ENCODE data around the gene MYL7. TPM values are rescaled to one million over a fixed set of nuclear protein-coding genes. Genes with fewer than 3 reads are reported as not detected.

Gene MYL7
- total RNA-seq, 4 donors from 2014 or later, result not detected

GRCh38 chr7:44100458-44101302, 40.5 kb downstream of the MYL7 start:
- peaks cover 0 to 66% (median 9%) of the 10 kb centered on the region in 3 donors for H3K4me1 ChIP-seq
- TF ChIP-seq POLR2A (IDR thresholded peaks at IDR 0.05), result no peak
- TF ChIP-seq POLR2AphosphoS5 (IDR thresholded peaks at IDR 0.05), result peak; percentile 66
- ATAC-seq, result no peak

DNA sequence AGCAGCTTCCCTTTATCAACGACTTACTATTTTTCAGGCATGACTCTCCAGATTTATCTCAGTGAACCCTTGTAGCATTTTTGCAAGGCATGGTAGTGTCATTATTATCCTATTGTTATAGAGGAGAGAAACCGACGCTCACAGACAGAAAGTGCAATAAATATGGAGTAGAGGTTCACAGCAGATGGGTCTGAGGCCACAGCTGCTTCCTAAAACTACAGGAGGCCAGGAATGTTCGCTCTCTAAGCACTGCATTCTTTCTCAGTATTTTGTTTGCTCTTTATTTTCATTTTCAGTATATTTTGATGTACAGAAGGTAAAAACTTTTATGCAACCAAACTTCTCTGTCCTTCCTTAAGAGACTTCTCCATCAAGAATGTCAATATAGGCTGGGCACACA, 41.5 kb downstream of the MYL7 start:
- H3K27ac ChIP-seq, result peak overlapping the region in 2 of 4 donors; percentile 91 to 93
- 50 to 79% methylated on average over 4 of the region's 4 CpGs for WGBS, 2 donors (ENCODE audit: low coverage in 1 of 2)
- no peak overlapping the region for H3K4me3 ChIP-seq
- H3K36me3 ChIP-seq, result no peaks in the 10 kb centered on the region
- H3K4me1 ChIP-seq, result peaks cover 0 to 66% (median 9%) of the 10 kb centered on the region in 3 donors
- no peak for TF ChIP-seq CTCF (IDR thresholded peaks at IDR 0.05)
- no peak for TF ChIP-seq POLR2A (IDR thresholded peaks at IDR 0.05)
- no peak for TF ChIP-seq EP300 (IDR thresholded peaks at IDR 0.05)
- TF ChIP-seq POLR2AphosphoS5 (IDR thresholded peaks at IDR 0.05), result no peak
- no peaks in the 10 kb centered on the region for H3K9me3 ChIP-seq
- no peaks in the 10 kb centered on the region for H3K27me3 ChIP-seq
- no peak for ATAC-seq

More at GRCh38 chr7:44100458-44101302, 40.5 kb downstream of the MYL7 start:
- 8 to 23% methylated on average over 3 to 4 of the region's 10 CpGs for WGBS, 2 donors (ENCODE audit: low coverage in 1 of 2)
- Histone ChIP-seq H3K9me3 (no peaks in the 10 kb centered on the region), H3K27me3 (no peaks in the 10 kb centered on the region), H3K27ac (peak overlapping the region; percentile 16 to 93 (median 92)), H3K4me3 (no peak overlapping the region), H3K36me3 (no peaks in the 10 kb centered on the region)

- WGBS, 2 donors (ENCODE audit: low coverage in 1 of 2), result 86 to 91% methylated on average over 6 of the region's 6 CpGs
- no peak for ATAC-seq
- Histone ChIP-seq H3K4me1 (peaks cover 0 to 65% (median 9%) of the 10 kb centered on the region in 3 donors), H3K27me3 (no peaks in the 10 kb centered on the region), H3K27ac (no peak overlapping the region), H3K36me3 (no peaks in the 10 kb centered on the region), H3K9me3 (no peaks in the 10 kb centered on the region), H3K4me3 (no peak overlapping the region)
- no peak for TF ChIP-seq POLR2AphosphoS5 (IDR thresholded peaks at IDR 0.05)
- no peak for TF ChIP-seq CTCF (IDR thresholded peaks at IDR 0.05)
- no peak for TF ChIP-seq EP300 (IDR thresholded peaks at IDR 0.05)
- no peak for TF ChIP-seq POLR2A (IDR thresholded peaks at IDR 0.05)
Measured at GRCh38 chr7:44098092-44099068, 42.8 kb downstream of the MYL7 start.

- WGBS, 2 donors (ENCODE audit: low coverage in 1 of 2), result 58 to 88% methylated on average over 3 to 8 of the region's 9 CpGs
- Histone ChIP-seq H3K36me3 (no peaks in the 10 kb centered on the region), H3K4me3 (no peak overlapping the region), H3K9me3 (no peaks in the 10 kb centered on the region), H3K27ac (peak overlapping the region in 1 of 4 donors; percentile 24), H3K27me3 (no peaks in the 10 kb centered on the region), H3K4me1 (peaks cover 0 to 58% (median 9%) of the 10 kb centered on the region in 3 donors)
- ATAC-seq, result no peak
- TF ChIP-seq CTCF (IDR thresholded peaks at IDR 0.05) (no peak), EP300 (IDR thresholded peaks at IDR 0.05) (no peak), POLR2A (IDR thresholded peaks at IDR 0.05) (no peak), POLR2AphosphoS5 (IDR thresholded peaks at IDR 0.05) (no peak)
Measured at GRCh38 chr7:44097064-44097932, 43.8 kb downstream of the MYL7 start.

Data from gastroesophageal sphincter (tissue), 4 donors.